ENCODE measurements around the gene CEND1. TPM values are rescaled to one million over a fixed set of nuclear protein-coding genes. Genes with fewer than 3 reads are reported as not detected.

CEND1 gene
- total RNA-seq, 1 experiment from 2014 or later = 19.8 TPM

- Histone ChIP-seq H3K9me2 (replicated peaks; ENCODE audit: insufficient read depth, low read length) (no peaks in the 10 kb centered on the region), H3K9ac (ENCODE audit: low read length) (no peak overlapping the region), H3K27me3 (ENCODE audit: low read length) (no peaks in the 10 kb centered on the region), H4K20me1 (ENCODE audit: insufficient read depth, low read depth, low read length) (no peaks in the 10 kb centered on the region), H3K4me2 (ENCODE audit: low read depth, low read length, poor library complexity, severe bottlenecking) (no peak overlapping the region), H3K4me1 (ENCODE audit: low read length) (no peaks in the 10 kb centered on the region), H3K27ac (ENCODE audit: low read length) (no peak overlapping the region), H3K36me3 (ENCODE audit: insufficient read depth, low read length) (no peaks in the 10 kb centered on the region), H3K4me3 (ENCODE audit: low read length) (no peak overlapping the region), H3K79me2 (ENCODE audit: low read length) (no peaks in the 10 kb centered on the region), H2AFZ (ENCODE audit: low read length) (no peak overlapping the region), H3K9me3 (ENCODE audit: low read length) (no peaks in the 10 kb centered on the region)
- no peak for DNase-seq
These were observed 52.5 kb downstream of the CEND1 start for GRCh38 chr11:737366-737765.

Small RNA genes within 50 kb of the gene (small RNA-seq; reads per million reads assigned to genes)
- gene SNORA52 = not detected

Other genes starting within 250 kb of the CEND1 start
- 6.2 and 14.3 TPM in 2 replicates for gene LMNTD2, start 229.4 kb downstream of the CEND1 start, total RNA-seq (2014; rRNA removed; shearing (Covaris generic); ENCODE audit: low replicate concordance)
- 13.8 and 29.1 TPM in 2 replicates for gene RASSF7, start 229.1 kb downstream of the CEND1 start, total RNA-seq (2014; rRNA removed; shearing (Covaris generic); ENCODE audit: low replicate concordance)
- 8.7 and 20.9 TPM in 2 replicates for gene PHRF1, start 213.6 kb downstream of the CEND1 start, total RNA-seq (2014; rRNA removed; shearing (Covaris generic); ENCODE audit: low replicate concordance)
- gene IRF7, start 174.1 kb downstream of the CEND1 start, total RNA-seq (2014; rRNA removed; shearing (Covaris generic); ENCODE audit: low replicate concordance) = 34.6 and 53.5 TPM in 2 replicates
- 0.04 TPM in 1 of 2 replicates, not detected in the other for gene CDHR5, start 165.1 kb downstream of the CEND1 start, total RNA-seq (2014; rRNA removed; shearing (Covaris generic); ENCODE audit: low replicate concordance)
- not detected in 2 replicates for gene SCT, start 162.9 kb downstream of the CEND1 start, total RNA-seq (2014; rRNA removed; shearing (Covaris generic); ENCODE audit: low replicate concordance)
- gene DRD4, start 152.8 kb downstream of the CEND1 start, total RNA-seq (2014; rRNA removed; shearing (Covaris generic); ENCODE audit: low replicate concordance) = not detected in 2 replicates
- 35.9 and 57.3 TPM in 2 replicates for gene DEAF1, start 94.9 kb downstream of the CEND1 start, total RNA-seq (2014; rRNA removed; shearing (Covaris generic); ENCODE audit: low replicate concordance)
- 25.4 and 32.8 TPM in 2 replicates for gene TMEM80, start 94.3 kb downstream of the CEND1 start, total RNA-seq (2014; rRNA removed; shearing (Covaris generic); ENCODE audit: low replicate concordance)
- 2.3 and 10.4 TPM in 2 replicates for gene EPS8L2, start 83.9 kb downstream of the CEND1 start, total RNA-seq (2014; rRNA removed; shearing (Covaris generic); ENCODE audit: low replicate concordance)
- 127 and 177 TPM in 2 replicates for gene TALDO1, start 42.6 kb downstream of the CEND1 start, total RNA-seq (2014; rRNA removed; shearing (Covaris generic); ENCODE audit: low replicate concordance)
- 43.6 and 61.0 TPM in 2 replicates for gene GATD1, start 12.6 kb downstream of the CEND1 start, total RNA-seq (2014; rRNA removed; shearing (Covaris generic); ENCODE audit: low replicate concordance)
- 9.3 and 23.4 TPM in 2 replicates for gene SLC25A22, start 8.2 kb upstream of the CEND1 start, total RNA-seq (2014; rRNA removed; shearing (Covaris generic); ENCODE audit: low replicate concordance)
- gene PIDD1, start 15.1 kb upstream of the CEND1 start, total RNA-seq (2014; rRNA removed; shearing (Covaris generic); ENCODE audit: low replicate concordance) = 26.2 and 26.6 TPM in 2 replicates
- 774 and 1,042 TPM in 2 replicates for gene RPLP2, start 19.9 kb upstream of the CEND1 start, total RNA-seq (2014; rRNA removed; shearing (Covaris generic); ENCODE audit: low replicate concordance)
- 32.5 and 35.8 TPM in 2 replicates for gene PNPLA2, start 28.8 kb upstream of the CEND1 start, total RNA-seq (2014; rRNA removed; shearing (Covaris generic); ENCODE audit: low replicate concordance)
- 0.48 and 1.5 TPM in 2 replicates for gene CRACR2B, start 37.8 kb upstream of the CEND1 start, total RNA-seq (2014; rRNA removed; shearing (Covaris generic); ENCODE audit: low replicate concordance)
- 8.4 and 10.5 TPM in 2 replicates for gene CD151, start 42.9 kb upstream of the CEND1 start, total RNA-seq (2014; rRNA removed; shearing (Covaris generic); ENCODE audit: low replicate concordance)
- 113 and 203 TPM in 2 replicates for gene POLR2L, start 52.4 kb upstream of the CEND1 start, total RNA-seq (2014; rRNA removed; shearing (Covaris generic); ENCODE audit: low replicate concordance)
- gene TSPAN4, start 52.8 kb upstream of the CEND1 start, total RNA-seq (2014; rRNA removed; shearing (Covaris generic); ENCODE audit: low replicate concordance) = 4.0 TPM in 1 of 2 replicates, not detected in the other
- 32.8 and 43.7 TPM in 2 replicates for gene CHID1, start 120.7 kb upstream of the CEND1 start, total RNA-seq (2014; rRNA removed; shearing (Covaris generic); ENCODE audit: low replicate concordance)
- gene AP2A2, start 135.8 kb upstream of the CEND1 start, total RNA-seq (2014; rRNA removed; shearing (Covaris generic); ENCODE audit: low replicate concordance) = 20.0 and 34.6 TPM in 2 replicates
- gene MUC6, start 246.6 kb upstream of the CEND1 start, total RNA-seq (2014; rRNA removed; shearing (Covaris generic); ENCODE audit: low replicate concordance) = not detected in 2 replicates